Lower leg skin (tissue), 3 donors: ENCODE measurements around the gene NUP62.

ENCODE experiments used
- CTCF ChIP-seq, 3 donors: fragments of 450-650 bp; IDR thresholded peaks; one replicate each; pipeline ENCODE4 v1.5.1; 2016; ENCODE audit warnings: antibody characterized with exemption in 3 of 3, mild to moderate bottlenecking in 3 of 3, moderate library complexity in 2 of 3
- POLR2A ChIP-seq, 2 donors: fragments of 450-650 bp; IDR thresholded peaks; one replicate each; pipeline ENCODE4 v1.6.1; 2016 to 2017; ENCODE audit warnings: antibody characterized with exemption in 2 of 2, mild to moderate bottlenecking in 1 of 2, moderate library complexity in 1 of 2

DNA sequence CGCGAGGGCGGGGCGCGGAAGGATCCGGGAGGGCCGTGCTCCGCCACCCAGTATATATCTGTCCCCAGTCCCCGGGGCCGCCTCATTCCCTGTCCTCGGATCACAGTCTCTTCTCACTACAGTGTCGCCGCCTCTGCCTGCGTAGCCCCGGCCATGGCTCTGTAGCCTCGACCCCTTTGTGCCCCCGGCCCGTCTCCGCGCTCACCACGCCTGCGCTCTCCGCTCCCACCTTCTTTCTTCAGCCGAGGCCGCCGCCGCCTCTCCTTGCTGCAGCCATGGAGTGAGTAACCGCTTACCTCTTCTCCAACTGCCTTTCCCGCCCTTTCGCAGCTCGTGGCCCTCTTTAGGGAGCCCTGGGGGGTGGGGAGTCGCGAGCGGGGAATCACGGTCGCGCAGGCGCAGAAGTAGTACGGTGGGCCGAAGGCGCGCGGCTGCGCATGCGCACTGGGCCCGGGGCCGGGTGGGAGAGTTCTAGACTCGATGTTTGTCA lies at the start of gene NUP62, which contains the start of gene ATF5:
- TF ChIP-seq CTCF (IDR thresholded peaks at IDR 0.05) (no peak), POLR2A (IDR thresholded peaks at IDR 0.05) (no peak)
